Articular chondrocyte of knee joint (primary cell): ENCODE data around the gene VPS35. TPM values are rescaled to one million over a fixed set of nuclear protein-coding genes. Genes with fewer than 3 reads are reported as not detected.

Experiments used
- total RNA-seq: library from RNA; depleted of rRNA; stranded (reverse); fragments of >200 nt; gene quantifications from 2 replicates; pipeline ENCODE4 v1.2.3, GENCODE V29; 2012

The VPS35 gene
- total RNA-seq = 159 and 166 TPM in 2 replicates

GRCh38 chr16:46688654-46689364 is at the start of gene VPS35:
TSS of gene VPS35 (minus strand) at chr16:46689178. CDS start at chr16:46689133, 45 bp downstream.

GRCh38 chr16:46689365-46690280 is 645 bp upstream of the VPS35 start, which contains the start of gene ORC6:
TSS of gene ORC6 (plus strand) at chr16:46689659. CDS start at chr16:46689706, 47 bp downstream.

GRCh38 chr16:46621006-46621933 is 67.7 kb downstream of the VPS35 start, which contains the start of gene SHCBP1:
TSS of gene SHCBP1 (minus strand) at chr16:46621379. CDS start at chr16:46621359, 20 bp downstream.

Other genes starting within 250 kb of the VPS35 start
- gene SHCBP1, start 67.8 kb downstream of the VPS35 start, total RNA-seq = 11.6 and 16.5 TPM in 2 replicates
- gene ORC6, start 481 bp upstream of the VPS35 start, total RNA-seq = 5.2 and 6.3 TPM in 2 replicates
- 0.39 and 0.54 TPM in 2 replicates for gene MYLK3, start 59.2 kb upstream of the VPS35 start, total RNA-seq
- 6.8 and 8.6 TPM in 2 replicates for gene C16orf87, start 142.0 kb upstream of the VPS35 start, total RNA-seq
- 13.3 and 13.4 TPM in 2 replicates for gene GPT2, start 195.2 kb upstream of the VPS35 start, total RNA-seq